Hematopoietic multipotent progenitor cell treated with erythropoietin and hydrocortisone succinate and interleukin-3 and kit ligand, for 8 days (in vitro differentiated cells): ENCODE data around the gene UBASH3B.

Source experiments
- DNase-seq: peaks from one replicate; pipeline ENCODE4 v3.0.0-alpha.2; 2015

The UBASH3B gene

DNA sequence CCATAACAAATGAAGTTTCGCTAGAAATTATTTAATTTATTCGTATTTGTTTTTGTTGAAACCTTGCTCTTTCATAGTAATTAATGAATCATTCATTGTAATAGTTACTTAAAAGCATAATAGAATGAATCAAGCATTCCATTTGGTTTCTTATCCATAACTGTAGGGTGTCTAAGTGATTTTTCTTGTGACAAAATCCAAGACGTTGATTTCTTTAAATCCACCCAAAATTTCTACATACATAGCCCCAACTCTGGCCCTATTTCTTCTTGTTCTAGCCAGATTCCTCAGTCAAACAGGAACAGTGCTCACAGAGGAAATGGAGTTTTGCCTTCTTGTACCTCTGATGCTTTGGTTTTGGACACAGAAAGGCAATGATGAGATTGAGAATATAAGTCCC is 25.5 kb downstream of the UBASH3B start:
- no peak for DNase-seq

DNA sequence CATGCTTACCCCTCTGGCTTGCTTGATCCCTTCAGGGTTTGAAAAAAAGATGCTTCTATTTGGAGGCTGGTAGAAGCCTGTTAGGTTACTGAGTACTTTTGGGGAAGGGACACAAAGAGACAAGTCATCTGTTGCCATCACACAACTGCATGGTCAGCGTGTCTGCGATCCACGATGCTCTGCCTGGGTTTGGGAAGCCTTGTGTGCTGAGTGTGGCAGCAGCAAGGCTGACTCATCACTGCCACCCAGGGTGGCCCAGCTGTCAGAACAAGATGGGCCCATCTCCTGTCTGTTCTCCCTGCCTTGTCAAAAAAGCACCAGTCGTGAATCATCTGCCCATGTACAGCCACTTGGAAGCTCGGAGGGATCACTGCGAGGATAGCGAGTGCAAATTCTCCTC is 26.2 kb downstream of the UBASH3B start:
- DNase-seq, result no peak

DNA sequence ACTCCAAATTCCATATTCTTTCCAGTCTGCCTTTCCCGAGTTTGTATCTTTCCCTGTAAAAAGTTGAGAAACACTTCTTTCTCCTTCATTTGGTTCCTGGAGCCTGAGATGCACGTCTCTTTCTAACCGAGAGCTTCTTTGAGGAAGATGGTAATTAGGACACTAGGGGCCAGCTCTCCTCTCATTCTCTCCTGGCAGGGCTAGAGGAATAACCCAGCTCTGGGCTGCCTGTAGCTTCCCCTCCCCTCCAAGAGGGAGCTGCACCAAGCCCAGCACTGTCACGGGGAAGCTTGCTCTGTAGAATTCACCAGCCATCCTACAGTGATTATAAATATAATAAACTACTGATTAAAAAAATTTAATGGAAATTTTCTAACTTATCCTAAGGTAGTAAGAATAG is 26.9 kb downstream of the UBASH3B start:
- no peak for DNase-seq

DNA sequence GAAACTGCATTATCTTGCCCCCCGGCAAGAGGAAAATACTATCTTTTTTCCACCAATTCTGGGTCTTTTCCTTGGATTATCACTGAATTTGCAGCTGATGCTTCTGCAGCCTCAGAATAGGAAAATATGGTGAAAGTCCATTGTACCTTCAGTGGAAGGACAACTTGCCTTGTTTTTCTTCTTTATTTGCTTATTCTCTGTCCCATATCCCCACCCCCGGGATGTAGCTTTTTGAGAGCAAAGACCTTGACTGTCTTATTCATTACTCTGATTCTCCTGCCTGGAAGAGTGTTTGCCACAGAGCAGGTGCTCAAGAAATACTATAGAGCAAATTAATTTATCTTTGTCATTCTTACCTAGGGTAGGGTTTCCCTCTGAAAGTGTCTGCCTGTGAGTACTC is 29.5 kb downstream of the UBASH3B start:
- no peak for DNase-seq

DNA sequence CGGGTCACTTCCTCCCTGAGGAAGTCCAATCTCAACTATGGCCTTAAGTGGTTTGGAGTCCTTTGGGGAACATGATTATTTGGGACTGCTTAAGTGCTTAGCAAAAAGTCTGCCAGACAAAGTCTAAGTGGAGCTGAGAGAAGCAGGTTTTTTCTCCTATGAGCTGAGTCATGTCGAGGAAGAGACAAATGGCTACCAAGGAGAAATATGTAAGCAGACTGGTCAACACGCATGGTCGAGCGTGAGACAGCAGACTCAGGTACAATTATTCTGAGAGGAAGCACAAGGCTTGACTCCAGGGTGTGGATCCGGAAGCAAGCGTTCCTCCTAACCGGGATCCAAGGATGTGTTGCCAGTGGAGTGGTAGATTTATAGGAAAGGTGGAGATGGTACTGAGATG is 30.6 kb downstream of the UBASH3B start:
- no peak for DNase-seq

DNA sequence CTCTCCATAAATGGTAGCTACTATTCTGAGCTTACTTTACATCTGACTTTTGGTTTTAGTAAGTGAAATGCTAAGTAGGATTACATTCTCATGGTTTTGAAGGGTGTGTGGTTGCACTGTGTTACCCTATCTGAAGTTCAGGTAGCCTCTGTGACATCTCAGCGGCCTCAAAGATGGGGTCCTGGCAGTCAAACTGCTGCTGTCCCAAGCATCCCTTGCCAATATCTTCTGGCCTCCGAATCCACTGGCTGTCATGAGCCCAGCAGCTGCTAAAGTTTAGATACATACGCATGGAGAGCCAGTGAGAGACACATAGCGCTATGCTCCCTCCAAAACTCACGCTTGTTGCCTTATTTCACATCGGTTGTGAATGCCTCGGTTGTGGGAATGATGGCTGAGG is 34.9 kb downstream of the UBASH3B start:
- no peak for DNase-seq

DNA sequence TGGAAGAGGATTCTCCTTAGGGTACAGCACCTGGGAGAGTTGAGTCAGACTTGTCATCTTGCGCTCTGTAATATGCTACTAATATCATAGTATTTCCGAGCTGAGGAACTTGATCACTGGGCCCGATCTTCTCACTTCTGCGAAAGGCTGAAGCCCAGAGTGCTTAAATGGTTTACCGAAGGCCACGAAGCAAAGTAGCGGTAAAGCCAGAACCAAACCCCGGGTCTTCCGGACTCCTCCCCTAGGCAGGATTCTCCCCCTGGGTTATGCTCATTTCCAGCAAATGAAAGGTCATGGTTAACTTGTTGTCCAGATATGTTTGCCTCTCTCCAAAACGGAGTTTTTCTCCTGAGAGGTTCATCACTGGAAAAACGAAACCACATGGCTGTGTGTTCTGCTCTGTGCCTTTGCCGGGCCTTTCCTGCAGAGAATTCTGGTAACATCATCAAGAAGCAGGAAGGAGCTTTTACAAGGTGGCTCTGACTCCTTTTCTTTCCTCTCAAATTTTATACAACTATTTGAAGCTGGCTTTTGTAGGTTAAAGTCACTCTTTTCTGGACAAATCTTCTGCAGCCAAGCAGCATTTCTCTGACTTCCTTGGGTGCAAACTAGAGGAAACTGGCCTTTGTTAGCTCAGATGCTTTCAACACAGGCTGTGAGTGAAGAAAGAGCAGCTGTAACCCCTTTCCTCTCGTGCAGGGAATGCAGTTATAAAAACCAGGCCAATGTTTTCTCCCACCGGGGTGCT is 35.5 kb downstream of the UBASH3B start:
- peak; percentile 19 for DNase-seq

DNA sequence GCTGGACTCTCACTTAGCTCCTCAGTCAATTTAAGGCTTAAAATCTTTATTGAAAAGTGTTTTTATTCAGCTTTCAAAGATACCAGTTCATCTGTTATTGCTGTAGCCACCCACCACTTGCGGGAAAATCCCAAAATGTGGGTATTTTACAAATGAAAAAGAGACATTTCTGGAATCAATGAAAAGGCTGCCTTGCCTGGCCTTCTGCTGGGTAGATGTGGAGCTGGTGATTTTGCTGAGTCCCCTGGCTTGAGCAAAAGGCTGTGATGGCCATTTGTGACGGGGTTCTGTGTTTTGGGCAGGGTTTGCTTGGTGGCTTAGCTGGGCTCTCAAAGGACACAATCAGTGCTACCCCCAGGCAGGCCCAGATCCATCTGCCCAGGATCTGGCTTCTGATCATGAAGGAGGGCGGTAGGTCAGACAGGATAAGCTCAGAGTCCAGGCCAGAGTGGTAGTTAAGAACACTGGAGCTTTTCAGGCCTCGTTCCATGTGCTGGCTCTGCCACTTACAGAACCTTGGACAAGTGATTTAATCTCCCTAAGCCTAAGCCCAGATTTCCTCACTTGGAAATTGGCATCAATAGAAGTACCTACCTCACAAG is 36.1 kb downstream of the UBASH3B start:
- DNase-seq, result no peak

DNA sequence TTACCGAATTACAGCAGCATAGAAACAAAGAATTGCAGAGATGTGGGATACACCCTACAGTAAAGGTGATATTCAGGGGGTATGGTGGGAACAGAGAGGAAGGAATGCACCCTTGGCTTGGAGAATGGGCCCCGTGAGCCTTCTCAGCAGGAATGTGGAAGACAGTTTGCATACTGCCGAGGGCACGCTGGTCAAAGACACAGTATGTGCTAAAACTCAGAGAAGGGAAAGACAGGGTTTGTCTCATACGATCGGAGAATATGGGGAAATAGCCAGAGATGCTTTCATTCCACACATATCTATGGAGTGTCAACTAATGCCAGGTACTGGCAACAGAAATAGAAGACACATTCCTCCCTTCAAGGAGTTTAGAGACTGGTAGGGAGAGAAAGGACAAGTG is 36.9 kb downstream of the UBASH3B start:
- DNase-seq, result no peak

DNA sequence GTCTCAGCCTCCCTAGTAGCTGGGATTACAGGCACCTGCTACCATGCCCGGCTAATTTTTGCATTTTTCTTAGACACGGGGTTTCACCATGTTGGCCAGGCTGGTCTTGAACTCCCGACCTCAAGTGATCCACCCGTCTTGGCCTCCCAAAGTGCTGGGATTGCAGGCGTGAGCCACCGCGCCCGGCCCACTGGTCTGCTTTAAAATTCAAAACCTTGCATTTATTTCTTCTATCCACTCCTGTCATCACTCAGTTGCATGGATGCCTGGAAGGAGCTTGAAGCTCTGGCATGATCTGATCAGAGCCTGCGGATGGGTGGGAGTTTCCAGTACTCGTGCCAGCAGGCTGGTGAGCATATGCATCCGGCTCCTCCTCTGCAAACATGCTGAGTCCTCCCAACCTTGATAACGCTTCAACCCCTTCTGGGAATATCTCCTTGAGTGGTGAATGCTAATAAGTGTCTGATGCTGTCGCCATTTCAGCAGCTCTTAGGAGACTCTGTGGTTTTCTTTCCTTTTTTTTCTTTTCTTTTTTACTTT is 39.6 kb downstream of the UBASH3B start:
- DNase-seq, result peak; percentile 74

DNA sequence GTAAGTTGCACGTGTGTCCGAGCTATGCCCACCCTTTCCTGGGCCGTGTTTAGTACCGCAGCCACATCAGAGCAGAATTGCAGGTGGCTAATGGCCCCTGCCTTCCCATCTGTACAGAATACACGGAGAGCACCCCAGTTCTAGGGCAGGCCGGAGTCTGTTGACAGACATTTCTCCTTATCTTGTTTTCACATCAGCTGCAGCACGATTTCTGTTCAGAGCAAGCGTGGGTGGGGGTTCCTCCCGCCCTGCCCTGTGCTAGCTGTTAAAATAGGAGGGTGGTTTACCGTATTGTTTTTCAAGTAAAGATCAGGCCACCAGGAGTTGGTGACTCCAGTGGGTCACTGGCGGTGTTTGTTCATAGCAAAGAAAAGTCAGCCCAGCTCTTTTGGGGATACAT is 41.1 kb downstream of the UBASH3B start:
- DNase-seq, result peak; percentile 60

DNA sequence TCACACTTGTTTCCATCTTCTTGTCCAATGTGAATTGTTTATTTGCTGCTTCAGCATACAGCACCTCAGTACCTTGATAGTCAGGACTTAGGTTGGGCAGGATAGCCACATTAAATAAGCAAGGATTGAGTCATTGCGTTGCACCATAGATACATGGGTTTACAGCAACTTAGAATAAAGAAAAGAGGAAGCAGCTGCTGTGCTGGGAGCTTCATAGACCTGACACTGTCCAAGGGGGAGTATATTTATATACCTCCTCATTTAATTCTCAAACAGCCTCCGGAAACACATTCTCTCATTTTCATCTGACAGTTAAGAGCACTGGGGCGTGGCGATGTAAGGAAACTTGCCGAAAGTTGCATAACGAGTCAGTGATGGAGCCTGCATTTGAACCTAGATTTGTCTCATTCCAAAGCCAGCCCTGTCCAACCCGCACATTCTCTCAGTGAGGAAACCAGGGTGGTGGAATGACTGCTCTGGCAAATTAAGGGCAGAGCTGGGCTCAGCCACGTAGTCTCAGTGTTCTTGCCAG is 42.2 kb downstream of the UBASH3B start:
- DNase-seq, result peak; percentile 54

DNA sequence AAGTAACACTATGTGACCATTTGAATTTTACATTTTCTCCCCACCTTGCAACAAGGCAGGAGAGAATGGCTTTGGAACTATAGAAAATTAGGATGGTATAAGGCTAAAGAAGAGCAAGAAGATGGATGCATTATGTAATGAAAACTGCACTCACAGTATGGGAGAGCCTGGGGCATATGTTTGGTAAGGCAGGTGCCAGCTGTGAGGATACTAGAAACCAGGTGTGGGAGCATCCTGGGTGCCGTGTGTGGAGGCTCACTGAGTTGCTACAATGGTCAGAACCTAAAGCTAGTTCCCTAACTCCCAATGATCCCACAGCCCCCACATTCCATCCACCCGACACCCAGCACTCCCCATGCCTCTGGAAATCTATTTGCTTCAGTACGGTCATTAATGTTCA is 42.9 kb downstream of the UBASH3B start:
- no peak for DNase-seq

DNA sequence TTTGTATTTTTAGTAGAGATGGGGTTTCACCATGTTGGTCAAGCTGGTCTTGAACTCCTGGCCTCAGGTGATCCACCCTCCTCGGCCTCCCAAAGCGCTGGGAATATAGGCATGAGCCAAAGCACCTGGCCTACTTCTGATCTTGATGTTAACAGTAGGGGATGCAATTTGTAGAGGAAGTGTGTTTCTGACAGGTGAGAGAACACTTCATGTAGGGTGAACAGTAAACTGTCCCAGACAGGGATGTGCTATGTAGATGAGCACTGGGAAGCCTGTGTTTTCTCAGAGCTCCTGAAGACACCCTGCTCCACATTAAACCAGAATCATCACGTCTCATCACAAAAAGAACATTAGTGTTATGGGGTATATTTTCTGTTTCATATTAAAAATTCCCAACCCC is 45.1 kb downstream of the UBASH3B start:
- DNase-seq, result no peak

DNA sequence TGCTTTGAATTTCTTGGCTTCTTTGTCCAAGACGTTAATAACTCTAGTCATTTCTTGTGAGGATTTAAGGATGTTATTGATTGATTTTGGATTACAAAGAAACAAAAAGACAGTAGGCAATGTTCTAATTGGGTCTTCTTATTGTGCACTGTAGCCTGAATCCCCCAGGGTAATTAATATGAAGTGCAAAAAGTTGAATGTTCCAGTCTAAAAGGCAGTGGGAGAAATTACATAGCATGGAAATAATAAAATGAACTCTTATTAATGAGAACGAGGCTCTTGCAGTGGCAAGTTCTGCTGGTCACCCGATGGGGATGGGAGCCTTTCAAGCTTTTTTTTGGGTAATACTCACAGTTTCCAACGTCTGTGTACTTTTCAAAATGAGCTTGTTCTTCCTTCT is 45.6 kb downstream of the UBASH3B start:
- DNase-seq, result no peak

DNA sequence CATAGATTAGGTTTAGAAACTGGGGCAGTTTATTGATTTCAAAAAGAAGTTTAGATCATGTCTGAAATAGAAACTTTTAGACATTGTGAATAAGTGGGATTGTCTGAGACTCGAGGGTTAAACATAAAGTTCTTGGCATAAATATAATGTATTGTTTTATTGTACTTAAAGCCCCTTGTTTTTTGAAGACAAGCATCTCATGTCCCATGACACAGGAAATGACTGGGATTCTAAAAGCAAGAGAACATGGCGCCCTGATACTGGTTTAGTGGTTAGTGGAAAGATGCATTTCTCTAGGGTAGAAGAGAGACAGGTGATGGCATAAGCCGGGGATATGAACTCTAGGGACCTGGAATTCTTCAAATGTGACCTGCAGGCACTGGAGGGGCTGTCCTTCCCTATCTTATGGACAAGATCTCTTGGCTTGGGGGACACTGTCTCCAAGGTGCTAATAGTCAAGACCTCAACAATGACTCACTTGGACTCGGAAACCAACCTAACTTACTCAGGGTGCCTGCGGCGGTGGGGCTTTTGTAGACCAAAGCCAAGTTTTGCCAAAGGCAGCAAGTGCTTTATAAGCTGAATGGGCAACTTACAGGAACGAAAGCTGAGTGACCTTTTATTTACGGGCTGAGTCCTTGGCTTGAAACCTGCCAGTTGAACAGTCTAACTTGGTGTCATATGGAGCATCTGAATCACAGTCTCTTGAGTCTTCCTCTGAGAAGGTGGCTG is 48.2 kb downstream of the UBASH3B start:
- DNase-seq, result no peak

DNA sequence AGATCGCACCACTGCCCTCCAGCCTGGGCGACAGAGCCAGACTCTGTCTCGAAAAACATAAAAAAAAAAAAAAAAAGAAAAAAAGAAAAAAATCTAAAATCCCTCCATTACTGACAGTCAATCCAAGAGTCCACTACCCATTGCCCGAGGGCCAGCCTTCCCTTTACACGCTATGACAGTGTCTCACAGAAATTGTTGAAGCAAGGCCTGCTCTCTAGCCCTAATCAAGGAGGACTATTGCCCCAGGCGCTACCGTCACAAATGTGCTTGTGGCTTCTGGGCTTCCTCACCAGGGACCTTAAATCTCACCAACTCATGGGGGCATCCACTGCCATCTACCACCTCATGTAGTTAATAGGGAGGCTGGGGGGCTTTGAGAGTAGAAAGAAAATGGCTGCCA is 49.9 kb downstream of the UBASH3B start:
- no peak for DNase-seq

DNA sequence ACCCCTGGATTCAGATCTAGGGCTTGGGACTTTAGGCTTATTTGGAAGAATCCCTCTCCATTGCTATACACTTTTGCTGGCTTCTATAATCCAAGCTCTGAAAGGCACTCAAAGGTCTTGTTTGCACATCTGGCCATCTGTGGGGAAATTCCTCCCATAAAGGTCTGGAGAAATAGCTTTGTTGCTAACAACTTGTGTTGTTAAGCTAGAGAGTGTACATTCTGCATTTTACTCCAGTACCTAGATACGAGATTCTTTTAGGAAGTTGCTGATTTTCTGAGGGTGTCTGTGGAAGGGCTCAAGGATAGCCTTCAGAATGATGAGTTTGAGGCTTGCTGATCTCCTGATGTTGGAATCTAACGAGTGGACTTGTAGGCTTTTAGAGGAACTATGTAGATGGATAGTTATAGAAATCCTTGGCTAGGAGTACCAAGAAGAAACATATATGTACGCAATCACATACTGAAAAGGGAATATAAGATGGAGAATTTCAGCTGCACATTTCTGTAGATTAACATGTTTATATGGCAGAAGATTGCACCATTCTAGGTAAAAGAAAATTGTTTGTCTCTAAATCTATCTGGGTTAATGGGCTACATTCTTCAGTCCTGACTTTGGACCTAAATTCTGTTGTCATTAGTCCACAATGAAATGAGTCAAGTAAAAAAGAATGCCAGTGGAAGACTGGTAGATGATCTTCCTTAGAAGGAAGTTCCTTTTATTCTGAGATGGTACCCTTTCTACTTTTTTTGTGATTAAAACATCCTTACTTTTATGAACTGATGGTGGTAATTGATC is 51.0 kb downstream of the UBASH3B start:
- no peak for DNase-seq

DNA sequence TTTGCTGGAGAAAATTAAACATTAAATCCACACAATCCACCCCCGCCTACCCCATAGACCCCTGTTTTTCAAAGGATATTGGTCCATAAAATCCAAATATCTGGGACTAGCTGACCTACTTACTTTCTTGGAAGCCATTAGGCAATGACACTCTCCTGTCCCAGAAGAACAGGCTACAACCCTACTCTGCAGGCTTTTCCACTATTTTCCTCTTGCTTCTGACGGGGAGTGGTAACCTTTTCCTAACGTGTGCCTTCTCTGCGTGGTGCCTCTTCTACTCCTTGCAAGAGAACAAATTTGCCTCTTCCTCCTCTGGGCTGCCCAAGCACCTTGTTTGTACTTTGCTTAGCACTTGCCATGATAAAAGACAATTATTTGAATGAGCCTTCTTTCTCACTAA is 51.6 kb downstream of the UBASH3B start:
- no peak for DNase-seq

DNA sequence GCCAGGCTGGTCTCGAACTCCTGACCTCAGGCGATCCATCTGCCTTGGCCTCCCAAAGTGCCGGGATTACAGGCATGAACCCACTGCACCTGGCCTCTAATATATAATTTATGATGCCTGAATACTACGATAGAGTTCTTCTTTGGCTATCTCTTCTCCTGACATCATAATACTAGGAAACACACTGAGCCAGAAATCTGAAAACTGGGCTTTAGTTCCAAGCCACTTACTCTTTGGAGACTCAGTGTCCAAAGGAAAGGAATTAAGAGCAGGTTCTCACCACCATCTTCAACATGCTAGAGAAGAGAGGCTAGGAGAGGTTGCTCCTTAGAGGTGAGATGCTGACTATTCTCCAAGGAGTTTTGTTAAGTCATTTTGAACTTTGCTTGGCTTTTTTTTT is 52.4 kb downstream of the UBASH3B start:
- DNase-seq, result no peak

DNA sequence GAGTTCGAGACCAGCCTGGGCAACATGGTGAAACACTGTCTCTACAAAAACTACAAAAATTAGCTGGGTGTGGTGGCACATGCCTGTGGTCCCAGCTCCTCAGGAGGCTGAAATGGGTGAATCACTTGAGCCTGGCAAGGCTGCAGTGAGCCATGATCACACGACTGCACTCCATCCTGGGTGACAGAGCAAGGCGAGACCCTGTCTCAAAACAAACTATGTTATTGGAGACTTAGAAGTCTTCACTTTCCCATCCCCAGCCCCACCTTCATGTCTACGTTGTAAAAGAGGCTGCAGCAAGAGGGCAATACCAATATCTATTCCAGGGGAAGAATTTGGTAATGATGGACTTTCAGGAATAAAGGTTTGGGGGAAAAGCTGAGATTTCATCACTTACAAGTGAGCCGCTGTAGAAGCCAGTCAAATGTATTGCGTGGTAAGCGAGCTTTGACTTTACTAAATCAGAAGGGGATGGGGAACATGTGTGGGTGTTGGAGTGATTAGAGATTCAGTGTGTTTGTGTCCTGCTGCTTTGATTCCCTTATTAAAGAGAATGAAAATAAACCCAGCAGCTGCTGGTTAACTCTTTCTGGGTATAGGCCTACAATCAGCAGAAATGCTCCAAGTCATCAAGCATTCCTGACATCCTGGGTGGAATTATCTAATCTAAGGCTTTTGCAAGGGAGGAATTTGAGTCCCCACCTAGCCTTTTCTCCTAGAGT is 53.7 kb downstream of the UBASH3B start:
- DNase-seq, result no peak

DNA sequence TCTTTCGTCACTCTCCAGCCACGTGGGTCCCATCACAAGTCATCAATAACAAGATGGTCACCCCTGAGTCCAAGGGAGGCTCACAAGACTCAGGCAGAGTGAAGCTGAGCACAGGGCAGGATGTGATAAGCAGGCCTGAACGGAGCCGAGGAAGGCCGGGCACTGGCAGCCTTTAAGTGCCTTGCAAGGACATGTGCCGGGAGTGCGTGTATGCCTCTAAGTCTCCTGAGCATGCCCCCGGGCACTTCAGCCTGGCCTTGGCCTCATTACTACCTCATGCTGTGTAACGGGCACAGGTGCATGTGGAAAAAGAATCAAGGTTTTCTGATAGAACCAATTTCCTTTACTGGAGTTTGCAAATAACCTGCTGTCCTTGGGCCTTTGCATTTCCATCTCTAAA is 55.8 kb downstream of the UBASH3B start:
- no peak for DNase-seq
